ENCODE results near the gene CDH13. TPM values are rescaled to one million over a fixed set of nuclear protein-coding genes. Genes with fewer than 3 reads are reported as not detected.

Gene CDH13
- total and polyA plus RNA-seq, 7 donors = 6.1 to 30.7 (median 22.8) TPM

DNA sequence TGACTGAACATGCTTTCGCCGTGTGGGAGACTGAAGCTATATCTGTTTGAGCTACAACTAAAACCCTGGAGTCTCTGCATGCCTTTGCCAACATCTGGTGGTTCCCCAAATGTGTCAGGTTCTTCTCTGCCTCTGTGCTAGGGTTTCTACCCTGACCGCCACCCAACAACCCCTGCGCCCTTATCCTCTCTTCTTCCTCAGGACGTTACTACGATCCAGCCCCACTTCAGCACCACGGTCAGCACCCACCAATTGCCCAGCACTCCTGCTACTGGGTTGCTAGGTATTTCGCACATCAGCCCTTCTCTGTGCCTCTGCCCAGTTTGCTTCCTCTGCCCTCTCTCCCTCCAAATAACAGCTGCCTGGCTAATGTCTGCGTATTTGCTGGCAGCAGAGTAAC lies 1074.7 kb downstream of the CDH13 start:
- H3K36me3 ChIP-seq (ENCODE audit: insufficient read depth in 1 of 2, low read depth in 1 of 2) = no peaks in the 10 kb centered on the region
- no peak overlapping the region for H3K27ac ChIP-seq
- peak in 1 of 2 donors; percentile 31 for DNase-seq
- peak in 2 of 4 donors; percentile 40 to 59 for ATAC-seq
- H3K9me3 ChIP-seq = no peaks in the 10 kb centered on the region
- WGBS, 3 donors = 36 to 51% (median 50%) methylated on average over 9 of the region's 9 CpGs
- no peaks in the 10 kb centered on the region for H3K27me3 ChIP-seq (ENCODE audit: insufficient read depth in 3 of 3, low read length in 2 of 3)
- intact Hi-C loops (cut with DNase I) = no loop called here
- H3K4me3 ChIP-seq = no peak overlapping the region
- TF ChIP-seq, protein P1, sequence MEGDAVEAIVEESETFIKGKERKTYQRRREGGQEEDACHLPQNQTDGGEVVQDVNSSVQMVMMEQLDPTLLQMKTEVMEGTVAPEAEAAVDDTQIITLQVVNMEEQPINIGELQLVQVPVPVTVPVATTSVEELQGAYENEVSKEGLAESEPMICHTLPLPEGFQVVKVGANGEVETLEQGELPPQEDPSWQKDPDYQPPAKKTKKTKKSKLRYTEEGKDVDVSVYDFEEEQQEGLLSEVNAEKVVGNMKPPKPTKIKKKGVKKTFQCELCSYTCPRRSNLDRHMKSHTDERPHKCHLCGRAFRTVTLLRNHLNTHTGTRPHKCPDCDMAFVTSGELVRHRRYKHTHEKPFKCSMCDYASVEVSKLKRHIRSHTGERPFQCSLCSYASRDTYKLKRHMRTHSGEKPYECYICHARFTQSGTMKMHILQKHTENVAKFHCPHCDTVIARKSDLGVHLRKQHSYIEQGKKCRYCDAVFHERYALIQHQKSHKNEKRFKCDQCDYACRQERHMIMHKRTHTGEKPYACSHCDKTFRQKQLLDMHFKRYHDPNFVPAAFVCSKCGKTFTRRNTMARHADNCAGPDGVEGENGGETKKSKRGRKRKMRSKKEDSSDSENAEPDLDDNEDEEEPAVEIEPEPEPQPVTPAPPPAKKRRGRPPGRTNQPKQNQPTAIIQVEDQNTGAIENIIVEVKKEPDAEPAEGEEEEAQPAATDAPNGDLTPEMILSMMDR (IDR thresholded peaks at IDR 0.05) = no peak
- H3K4me1 ChIP-seq = no peaks in the 10 kb centered on the region

DNA sequence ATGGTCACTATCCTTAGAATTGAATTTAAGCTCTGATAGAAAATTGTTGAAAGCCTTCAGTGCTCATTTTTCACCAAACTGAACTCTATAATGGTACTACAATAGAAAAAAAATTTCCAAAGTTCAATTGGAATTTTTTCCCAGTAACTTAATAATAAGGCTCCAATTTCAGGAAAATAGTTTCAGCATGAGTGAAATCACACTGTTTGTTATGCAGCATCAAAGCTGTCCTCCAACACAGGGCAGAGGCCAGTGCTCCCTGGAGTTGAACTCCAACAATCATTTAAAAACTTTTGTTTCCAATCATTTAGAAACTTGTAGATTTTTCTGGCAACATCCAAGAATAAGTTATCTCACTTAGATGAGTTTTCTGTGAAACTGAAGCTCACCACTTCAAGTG lies 1077.9 kb downstream of the CDH13 start:
- Histone ChIP-seq H3K4me3 (no peak overlapping the region), H3K9me3 (no peaks in the 10 kb centered on the region), H3K27me3 (ENCODE audit: insufficient read depth in 3 of 3, low read length in 2 of 3) (no peaks in the 10 kb centered on the region), H3K36me3 (ENCODE audit: insufficient read depth in 1 of 2, low read depth in 1 of 2) (no peaks in the 10 kb centered on the region), H3K4me1 (no peaks in the 10 kb centered on the region), H3K27ac (no peak overlapping the region)
- intact Hi-C loops (cut with DNase I) = no loop called here
- no peak for DNase-seq
- TF ChIP-seq, protein P1 (IDR thresholded peaks at IDR 0.05) = no peak
- ATAC-seq = no peak

DNA sequence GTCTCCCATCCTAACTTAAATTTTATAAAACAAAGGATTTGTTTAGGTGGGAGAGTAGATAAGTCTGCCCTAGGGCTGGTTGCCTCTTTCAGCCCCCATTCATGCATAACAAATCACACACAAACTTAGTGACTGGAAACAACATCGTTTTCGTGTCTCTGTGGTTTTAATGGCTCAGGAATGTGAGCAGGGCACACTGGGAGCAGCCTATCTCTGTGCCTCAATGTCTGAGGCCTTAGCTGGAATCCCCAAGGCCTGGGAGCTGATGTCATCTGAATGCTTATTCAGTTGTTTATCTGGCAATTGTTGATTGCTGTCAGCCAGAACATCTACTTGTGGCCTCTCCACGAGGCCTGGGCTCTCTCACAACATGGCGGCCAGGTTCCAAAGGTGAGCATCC lies 1079.1 kb downstream of the CDH13 start:
- no peaks in the 10 kb centered on the region for H3K4me1 ChIP-seq
- no peaks in the 10 kb centered on the region for H3K36me3 ChIP-seq (ENCODE audit: insufficient read depth in 1 of 2, low read depth in 1 of 2)
- intact Hi-C loops (cut with DNase I) = no loop called here
- no peak for DNase-seq
- TF ChIP-seq, protein P1 (IDR thresholded peaks at IDR 0.05) = no peak
- no peak for ATAC-seq
- H3K27ac ChIP-seq = no peak overlapping the region
- no peaks in the 10 kb centered on the region for H3K27me3 ChIP-seq (ENCODE audit: insufficient read depth in 3 of 3, low read length in 2 of 3)
- H3K9me3 ChIP-seq = no peaks in the 10 kb centered on the region
- 65 to 77% (median 65%) methylated on average over 4 of the region's 4 CpGs for WGBS, 3 donors
- H3K4me3 ChIP-seq = no peak overlapping the region

DNA sequence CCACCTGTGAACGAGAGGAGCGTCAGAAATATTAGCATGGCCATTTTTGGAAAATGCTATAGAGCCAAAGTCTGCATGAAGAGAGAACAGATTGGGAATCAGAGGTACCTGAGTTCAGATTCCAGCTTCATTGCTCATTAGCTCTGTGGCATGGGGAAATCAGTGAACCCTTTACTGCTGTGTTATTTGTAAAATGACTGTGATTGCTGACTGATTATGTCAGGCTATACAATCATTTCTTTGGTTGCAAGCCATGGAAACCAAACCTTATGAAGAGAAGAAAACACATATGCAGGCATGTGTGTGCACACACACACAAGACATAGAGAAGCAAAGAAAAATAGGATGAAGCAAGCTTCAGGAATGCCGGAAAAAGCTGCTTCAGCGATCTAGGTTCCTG lies 1079.6 kb downstream of the CDH13 start:
- WGBS, 3 donors = 91 to 96% (median 93%) methylated on average over 4 of the region's 4 CpGs
- DNase-seq = no peak
- Histone ChIP-seq H3K9me3 (no peaks in the 10 kb centered on the region), H3K4me3 (no peak overlapping the region), H3K36me3 (ENCODE audit: insufficient read depth in 1 of 2, low read depth in 1 of 2) (no peaks in the 10 kb centered on the region), H3K4me1 (no peaks in the 10 kb centered on the region), H3K27ac (no peak overlapping the region), H3K27me3 (ENCODE audit: insufficient read depth in 3 of 3, low read length in 2 of 3) (no peaks in the 10 kb centered on the region)
- intact Hi-C loops (cut with DNase I) = no loop called here
- no peak for ATAC-seq
- TF ChIP-seq, protein P1 (IDR thresholded peaks at IDR 0.05) = no peak

DNA sequence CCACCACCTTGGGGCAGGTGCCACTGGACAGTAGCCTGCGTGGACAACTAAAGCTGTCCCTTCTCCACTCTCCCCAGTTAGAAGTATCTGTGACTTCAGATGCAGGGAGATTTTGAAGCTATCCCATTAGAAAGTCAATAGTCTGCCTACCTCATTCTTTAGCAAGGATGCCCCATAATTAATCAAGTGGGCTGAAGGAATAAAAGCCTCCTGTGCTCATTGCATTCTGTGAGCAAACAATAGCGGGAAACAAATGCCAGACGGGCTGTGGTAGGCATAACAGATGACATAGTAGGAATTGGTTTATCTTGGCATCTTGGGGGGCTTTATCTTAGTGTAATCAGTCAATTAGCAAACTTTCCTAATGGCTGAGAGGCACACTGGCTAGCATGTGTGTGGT lies 1084.3 kb downstream of the CDH13 start:
- ATAC-seq = no peak
- 87 to 90% (median 89%) methylated on average over 3 of the region's 3 CpGs for WGBS, 3 donors

More for the DNA sequence above, 1084.3 kb downstream of the CDH13 start:
- no peak for DNase-seq
- Histone ChIP-seq H3K27ac (no peak overlapping the region), H3K4me3 (no peak overlapping the region), H3K36me3 (ENCODE audit: insufficient read depth in 1 of 2, low read depth in 1 of 2) (no peaks in the 10 kb centered on the region), H3K9me3 (no peaks in the 10 kb centered on the region), H3K4me1 (no peaks in the 10 kb centered on the region), H3K27me3 (ENCODE audit: insufficient read depth in 3 of 3, low read length in 2 of 3) (no peaks in the 10 kb centered on the region)
- intact Hi-C loops (cut with DNase I) = no loop called here
- TF ChIP-seq, protein P1 (IDR thresholded peaks at IDR 0.05) = no peak

All from psoas muscle (tissue), 8 donors.